Stimulated activated CD4-positive, alpha-beta T cell treated with anti-CD3 and anti-CD28 coated beads, Interleukin-4, amount 100 ng/mL, for 4 hours (primary cell): ENCODE results near the gene BOK.
"Not testable (repeated sequence)": the region's sequence is repeated elsewhere in the genome, so short reads cannot be mapped to it uniquely, and the experiment has no call there.

ENCODE experiments used
- DNase-seq, 2 experiments: peaks; one replicate each; pipeline ENCODE4 v3.0.0-alpha.2; 2020

Gene BOK, protein sequence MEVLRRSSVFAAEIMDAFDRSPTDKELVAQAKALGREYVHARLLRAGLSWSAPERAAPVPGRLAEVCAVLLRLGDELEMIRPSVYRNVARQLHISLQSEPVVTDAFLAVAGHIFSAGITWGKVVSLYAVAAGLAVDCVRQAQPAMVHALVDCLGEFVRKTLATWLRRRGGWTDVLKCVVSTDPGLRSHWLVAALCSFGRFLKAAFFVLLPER

DNA sequence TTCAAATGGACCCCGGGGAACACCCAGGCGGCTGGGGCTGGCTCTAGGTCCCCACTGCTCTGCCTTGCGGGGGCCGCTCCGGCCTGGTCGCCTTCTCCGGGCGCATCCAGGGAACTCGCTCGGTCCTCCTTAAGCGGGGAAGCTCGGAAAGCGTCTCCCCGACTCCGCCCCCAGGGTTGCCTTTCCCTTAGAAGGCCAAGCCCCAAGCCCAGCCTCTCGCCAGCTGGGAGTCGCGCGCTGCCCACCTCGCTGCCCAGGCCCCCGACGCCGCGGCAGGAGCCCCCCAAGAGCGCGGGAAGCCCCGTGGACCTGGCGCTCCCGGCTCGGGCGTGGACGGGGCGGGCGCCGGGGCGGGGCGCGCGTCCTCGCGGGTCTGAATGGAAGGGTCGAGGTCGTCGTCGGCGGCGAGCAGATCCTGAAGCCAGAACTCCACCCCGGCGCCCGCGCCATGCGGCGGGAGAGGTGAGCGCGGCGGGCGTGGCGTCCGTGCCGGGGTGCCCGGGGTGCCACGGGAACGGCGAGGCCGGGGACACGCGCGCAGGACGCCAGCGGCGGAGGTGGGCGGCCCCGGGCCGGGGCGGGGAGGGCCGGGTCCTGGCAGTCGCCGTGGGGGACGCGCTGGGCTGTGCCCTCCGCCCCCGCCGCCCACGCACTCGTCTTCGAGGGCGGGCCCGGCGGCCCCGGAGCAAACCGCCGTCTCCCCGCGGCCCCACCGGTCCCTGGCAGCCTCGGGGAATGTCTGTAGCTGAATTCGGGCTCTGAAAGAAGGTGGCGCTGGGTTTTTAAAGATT, at the start of gene BOK:
TSS of gene BOK (plus strand) at position 214 of the 791 bp plus-strand sequence. CDS start 739 bp downstream, outside the sequence.
- DNase-seq: peak; percentile 12 to 13

DNA sequence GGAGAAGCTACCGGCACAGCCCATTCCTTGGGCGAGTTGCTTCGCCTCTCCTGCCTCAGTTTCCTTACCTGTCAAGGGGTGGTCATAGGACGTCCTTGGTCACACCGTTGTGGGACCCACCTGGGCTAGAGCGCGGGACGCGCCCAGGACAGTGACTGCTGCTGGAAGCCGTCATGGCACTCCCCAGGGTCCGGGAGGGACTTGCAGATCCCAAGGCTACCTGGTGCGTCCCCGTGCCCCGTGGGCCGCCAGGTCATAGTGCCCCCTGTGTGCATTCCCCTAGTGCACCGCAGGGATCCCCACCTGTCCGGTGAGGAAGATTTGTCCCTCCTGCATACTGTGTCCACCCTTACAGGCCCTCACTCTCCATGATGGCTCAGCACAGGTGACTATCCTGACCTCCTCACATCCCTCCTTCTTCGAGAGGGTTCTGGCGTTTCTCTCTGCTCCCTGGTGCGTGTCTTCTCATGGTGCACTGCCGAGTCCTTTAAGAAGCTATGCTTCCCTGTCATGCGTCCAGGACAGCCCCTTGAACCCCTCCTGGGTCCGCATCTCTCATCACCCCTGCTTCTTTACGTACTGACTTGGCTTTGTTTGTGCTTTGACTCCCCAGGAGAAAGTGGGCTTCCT, 49.3 kb upstream of the BOK start:
- peak in 1 of 2 experiments; percentile 7 for DNase-seq

DNA sequence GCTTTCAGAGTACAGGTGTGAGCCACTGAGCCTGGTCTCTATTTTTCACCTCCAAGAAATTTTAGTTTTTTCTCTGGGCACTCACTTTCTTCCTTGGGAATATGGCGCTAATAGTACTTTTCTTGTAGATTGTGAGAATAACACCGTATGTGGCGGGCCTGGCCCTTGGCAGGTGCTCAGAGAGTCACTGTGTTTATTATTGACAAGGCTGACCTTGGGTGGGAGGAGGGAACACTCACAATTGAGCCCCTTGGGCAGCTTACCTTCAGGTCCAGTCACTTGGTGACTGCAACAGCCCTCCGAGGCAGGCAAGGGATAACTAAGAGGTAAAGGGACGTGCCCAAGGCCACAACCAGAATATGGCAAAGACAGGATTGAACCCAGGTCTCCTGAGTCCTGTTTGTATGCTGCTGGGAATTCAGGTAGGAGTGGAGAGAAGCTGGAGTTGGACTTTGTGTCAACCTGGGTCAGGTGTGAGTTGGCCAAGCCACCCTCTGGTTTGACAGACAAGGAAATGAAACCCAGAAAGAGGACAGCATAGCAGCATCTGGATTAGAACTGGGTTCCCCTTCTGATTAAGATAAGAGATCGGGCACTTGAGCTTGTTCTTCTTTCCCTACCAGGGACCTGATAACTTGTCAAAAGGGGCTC, 47.3 kb upstream of the BOK start:
- no peak for DNase-seq

DNA sequence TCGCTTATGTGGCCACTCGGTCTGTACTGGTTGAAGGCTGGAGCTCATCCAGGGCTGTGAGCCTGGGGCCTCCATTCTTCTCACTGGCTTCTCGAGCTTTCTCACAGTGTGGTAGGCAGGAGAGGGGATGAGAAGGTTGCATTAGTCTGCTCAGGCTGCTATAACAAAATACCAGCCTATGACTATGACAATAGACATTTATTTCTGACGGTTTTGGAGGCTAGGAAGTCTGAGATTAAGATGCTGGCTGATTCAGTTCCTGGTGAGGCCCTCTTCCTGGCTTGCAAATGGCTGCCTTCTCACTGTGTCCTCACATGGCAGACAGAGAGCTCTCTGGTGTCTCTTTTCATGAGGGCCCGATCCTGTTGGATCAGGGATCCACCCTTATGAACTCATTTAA, 44.0 kb upstream of the BOK start:
- no peak for DNase-seq

DNA sequence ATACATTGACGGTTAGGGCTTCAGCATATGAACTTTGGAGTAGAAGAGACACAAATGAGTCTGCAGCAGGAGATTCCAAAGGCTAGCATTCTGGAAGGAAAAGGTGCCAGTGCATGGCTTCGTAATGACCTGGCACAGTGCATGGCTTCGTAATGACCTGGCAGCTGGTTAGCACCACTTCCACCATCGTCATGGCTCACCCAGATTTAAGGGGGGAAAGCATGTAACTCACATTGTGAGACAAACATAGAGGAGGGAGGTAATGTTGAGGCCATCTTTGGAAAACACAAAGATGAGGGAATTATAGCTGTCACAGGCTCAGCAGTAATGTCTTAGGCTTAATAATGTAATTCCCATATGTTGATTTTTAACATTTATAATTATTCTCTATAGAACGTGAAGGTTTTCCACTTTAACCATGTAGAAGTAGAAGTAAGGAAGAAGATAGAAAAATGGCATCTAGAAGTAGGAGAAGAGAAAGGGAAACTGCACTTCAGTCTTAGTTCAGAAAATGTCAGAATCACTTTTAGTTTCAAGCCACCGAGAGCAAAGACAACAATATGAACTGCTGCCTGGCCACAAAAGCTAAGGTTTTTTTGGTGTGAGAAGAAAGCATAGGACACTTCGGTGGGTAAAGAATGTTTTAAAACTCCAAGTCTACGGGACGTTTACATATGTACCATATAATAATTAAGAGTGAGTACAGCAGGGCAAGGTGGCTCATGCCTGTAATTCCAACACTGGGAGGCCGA, 43.4 kb upstream of the BOK start:
- DNase-seq: no peak

DNA sequence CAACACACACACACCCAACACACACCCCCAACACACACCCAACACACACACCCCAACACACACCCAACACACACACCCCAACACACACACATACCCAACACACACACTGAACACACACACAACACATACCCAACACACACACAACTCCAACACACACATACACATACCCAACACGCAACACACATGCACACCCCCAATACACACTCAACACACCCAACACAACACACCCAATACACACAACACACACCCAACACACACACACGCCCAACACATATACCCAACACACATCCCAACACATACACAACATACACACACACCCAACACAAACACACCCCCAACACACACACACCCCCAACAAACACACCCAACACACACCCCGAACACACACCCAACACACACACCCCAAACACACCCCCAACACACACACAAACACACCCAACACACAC, 42.0 kb upstream of the BOK start:
- no peak for DNase-seq

DNA sequence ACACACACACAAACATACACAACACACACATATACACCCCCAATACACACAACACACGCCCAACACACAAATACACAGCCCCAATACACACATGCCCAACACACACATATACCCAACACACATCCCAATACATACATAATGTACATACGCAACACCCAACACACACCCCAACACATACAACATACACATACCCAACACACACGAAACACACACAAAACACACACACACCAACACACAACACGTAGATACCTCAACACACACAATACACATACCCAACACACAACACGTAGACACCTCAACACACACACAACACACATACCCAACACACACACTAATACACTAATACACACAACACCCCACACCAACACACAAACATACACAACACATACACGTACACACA, 41.2 kb upstream of the BOK start:
- DNase-seq: no peak

DNA sequence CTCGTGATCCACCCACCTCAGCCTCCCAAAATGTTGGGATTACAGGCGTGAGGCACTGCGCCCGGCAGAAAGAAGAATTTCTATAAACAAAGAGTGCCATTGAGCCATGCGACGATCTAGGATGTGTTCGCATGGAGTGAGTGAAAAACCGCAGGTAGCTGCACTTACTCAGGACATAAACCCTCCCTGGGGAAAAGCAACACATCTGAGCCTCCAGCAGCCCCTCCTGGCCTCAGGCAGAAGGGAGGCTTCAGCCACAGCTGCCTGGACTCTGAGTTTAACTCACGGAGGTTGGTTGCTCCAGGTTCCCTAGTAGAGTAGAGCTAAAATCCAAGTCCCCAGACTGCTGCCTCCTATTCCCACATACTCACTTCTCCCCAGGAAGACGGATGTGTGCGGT, 38.9 kb upstream of the BOK start:
- no peak for DNase-seq

DNA sequence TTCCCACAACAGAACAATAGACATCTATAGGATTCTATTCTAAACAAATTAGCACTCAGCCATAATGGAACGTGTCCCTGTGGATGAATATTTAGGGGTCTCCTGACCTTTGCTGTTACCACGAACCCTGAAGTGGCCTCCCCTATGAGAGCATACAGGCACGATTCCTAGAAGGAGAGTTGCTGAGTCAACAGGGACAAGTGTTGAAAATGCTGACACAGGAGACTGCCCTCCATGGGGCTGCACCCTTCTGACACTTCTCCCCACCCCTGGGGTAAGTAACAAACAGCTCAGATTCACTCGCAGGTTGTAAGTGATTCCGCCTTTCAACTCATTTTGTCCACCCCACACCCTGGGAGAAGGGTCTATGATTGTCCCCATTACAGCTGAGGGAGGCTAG, 36.1 kb upstream of the BOK start:
- DNase-seq: no peak

DNA sequence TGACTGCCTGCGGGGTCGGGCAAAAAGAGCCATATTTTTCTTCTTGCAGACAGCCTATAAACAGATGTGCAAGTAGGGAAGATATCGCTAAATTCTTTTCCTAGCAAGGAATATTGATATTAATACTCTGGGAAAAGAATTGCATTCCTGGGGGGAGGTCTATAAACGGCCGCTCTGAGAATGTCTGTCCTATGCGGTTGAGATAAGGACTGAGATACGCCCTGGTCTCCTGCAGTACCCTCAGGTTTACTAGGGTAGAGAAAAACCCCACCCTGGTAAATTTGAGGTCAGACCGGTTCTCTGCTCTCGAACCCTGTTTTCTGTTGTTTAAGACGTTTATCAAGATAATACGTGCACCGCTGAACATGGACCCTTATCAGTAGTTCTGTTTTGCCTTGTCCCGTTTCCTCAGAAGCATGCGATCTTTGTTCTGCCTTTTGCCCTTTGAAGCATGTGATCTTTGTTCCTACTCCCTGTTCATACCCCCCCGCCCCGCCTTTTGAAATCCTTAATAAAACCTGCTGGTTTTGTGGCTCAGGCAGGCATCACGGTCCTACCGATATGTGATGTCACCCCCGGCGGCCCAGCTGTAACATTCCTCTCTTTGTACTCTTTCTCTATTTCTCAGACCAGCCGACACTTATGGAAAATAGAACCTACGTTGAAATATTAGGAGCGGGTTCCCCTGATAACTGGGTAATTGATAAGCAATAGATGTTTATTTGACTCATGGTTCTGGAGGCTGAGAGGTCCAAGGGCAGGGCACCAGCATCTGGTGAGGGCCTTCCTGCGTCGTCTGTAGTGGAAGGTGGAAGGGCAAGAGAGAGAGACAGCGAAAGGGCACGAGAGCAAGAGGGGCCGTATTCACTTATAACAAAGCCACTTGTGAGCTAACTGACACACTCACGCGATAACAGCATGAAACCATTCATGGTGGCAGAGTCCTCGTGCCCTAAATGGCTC, 32.4 kb upstream of the BOK start:
- not testable (repeated sequence) for DNase-seq

DNA sequence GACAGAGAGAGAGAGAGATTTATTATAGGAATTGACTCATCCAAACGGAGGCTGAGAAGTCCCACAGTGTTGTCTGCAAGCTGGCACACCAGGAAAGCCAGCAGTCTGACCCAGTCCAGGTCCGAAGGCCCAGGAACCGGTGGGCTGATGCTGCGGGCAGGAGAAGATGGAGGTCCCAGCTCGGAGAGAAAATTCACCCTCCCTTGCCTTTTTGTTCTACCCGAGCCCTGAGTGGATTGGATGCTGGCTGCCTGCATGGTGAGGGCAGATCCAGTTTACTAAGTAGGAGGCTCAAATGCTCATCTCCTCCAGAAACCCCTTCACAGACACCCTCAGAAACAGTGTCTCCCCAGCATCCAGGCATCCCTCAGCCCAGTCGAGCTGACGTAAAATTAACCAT, 28.0 kb upstream of the BOK start:
- no peak for DNase-seq

DNA sequence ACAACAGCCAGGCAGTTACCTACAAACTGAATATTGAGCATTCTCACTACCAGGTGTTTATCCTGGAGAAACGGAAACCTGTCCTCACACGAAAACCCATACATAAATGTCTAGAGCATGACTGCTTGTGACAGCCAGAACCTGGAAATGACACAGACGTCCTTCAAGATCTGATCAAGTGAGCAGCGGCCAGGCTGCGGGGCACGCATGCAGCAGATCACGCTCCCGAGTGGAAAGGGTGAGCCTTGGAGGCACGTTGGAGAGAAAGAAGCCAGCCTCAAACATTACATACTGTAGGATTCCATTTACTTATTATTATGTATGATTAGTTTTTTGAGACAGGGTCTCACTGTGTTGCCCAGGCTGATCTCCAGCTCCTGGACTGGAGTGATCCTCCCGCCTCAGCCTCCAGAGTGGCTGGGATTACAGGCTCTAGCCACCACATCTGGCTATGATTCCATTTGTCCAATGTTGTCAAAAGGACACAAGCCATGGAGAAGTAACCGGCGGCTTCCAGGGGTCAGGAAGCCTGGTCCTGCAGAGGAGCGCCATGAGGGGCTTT, 27.3 kb upstream of the BOK start:
- DNase-seq: no peak

DNA sequence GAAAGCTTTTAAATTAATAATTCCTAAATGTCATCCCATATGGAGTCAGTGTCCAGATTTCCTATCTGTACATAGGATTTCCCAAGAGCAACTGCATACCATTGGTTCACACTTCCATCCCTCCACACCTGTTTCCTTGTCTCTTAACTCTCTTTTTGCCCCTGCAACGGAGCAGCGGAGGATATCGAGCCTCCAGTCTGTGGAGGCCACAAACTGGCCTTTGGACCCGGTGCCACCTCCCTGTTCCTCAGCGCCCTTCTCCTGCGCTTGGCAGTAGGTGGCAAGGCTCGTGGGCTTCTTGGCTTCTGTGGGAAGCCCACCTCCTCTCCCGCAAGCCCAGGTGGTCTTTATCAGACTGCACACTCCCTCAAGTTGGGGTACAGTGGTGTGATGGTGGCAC, 26.4 kb upstream of the BOK start:
- no peak for DNase-seq

DNA sequence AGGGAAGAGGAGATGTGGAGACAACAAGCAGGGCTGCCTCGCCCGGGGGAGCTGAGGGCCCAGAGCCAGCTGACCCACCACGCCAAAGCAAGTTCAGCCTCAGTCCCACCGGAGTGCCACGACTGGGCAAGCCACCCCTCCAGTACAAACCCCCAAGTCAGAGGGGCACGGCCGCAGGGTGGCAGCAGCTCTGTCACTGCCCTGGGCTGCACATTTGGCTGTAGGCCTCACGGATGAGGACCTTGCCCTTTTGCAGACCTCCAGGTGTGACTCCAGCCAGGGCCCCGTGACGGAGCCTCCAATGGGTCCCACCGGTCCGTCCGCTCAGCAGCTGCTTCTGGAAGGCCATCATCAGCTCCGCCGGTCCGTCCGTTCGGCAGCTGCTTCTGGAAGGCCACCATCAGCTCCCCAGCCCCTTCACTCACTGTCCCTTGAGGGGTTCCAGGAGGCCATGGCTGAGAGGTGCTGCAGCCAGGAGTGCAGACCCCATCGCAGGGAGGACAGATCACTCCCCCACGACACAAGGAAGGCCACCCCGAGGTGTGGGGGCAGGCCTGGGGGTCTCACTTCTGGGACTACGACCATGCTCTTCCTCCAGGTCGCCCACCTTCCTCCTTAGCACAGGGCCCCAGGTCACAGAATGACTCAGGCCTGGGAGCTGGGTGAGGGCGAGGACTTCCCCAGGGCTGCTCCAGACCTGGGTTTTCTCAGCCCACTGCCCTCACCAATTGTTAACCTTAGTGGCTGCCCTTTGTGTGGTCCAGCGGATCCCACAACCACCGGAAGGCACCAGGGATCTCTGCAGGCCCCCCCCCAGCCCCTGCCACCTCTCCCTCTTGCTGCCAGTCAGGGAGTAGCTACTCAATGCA, 25.6 kb upstream of the BOK start:
- DNase-seq: no peak

DNA sequence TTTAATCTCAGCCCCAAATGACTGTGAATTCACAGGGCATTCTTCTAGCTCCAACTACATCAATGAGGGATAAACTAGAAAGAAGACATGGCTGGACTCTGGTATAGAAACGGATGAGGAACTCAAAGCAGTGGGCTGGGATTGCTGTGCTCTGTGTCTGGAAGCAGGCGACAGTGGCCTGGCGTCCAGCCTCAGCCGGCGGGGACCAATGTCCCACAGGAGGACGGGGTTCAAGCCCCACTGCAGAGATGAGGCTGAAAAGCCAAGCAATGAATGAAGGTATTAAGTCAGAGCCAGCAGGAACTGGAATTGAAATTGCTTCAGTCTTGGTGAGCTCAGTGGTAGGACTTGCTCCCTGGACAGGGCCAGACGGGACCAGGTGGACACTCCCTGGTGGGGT, 24.3 kb upstream of the BOK start:
- DNase-seq: no peak

DNA sequence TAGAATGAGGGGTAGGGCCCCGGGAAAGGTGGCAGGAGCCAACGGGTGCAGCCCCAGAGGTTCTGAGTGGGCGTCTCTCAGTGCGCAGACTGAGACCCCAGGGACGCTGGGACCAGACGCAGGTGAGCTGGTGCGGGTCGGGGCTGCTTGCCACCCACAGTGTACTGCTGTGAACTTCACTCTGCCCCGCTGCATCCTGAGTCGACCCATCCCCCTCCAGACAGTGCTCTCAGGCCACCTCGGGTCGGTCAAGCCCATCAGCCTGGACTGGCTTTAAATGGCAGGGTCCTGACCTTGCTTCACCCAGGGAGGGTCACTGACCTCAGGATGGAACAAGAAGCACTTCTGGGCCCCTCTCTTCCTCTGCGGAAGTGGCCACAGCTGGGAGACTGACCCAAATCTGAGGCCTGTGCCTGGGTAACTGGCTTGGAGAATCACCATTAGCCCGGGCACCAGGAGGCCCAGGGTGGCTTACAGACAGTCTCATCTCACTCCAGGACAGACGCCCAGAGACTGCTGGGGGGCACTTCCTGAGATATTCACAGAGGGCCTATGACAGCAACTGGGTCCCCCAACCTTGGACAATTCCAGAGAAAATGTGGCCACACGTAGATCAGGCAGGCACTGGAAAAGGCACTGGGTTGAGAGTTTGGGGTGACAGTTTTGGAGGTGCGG, 23.7 kb upstream of the BOK start:
- DNase-seq: no peak

DNA sequence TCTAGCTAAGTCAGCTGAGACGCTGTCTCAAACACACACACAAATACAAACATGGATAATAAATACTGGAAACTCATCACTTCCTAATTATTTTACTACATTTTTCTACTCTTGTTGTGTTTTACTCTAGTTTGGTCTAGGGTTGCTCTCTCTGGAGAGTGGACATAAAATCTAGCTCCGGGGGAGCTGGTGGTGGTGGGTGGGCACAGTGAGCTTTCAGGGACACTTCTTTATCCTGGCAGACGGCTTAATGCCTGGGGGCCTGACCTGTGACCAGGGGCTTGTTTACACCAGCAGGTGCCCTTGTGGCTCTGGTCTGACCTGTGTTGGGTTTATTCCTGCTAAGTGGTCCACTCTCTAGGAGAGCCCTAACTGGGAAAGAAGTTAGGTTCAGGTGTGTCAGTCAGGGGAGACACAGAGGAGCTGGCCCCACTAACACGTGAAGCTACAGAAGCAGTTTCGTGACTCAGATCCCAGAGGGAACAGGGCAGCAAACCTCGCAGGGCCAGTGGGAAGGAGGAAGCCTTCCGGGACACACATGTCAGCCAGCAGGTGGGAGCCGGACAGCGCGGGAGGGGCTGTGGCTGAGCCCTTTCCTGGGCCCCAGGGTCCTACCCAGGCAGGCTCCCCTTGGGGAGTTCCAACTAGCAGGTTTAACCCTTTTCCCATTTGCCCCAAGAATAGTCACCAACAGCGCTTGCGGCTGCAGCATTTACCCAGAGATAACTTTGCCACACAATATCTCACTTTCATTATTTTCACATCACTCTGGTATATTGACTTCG, 22.5 kb upstream of the BOK start:
- no peak for DNase-seq

DNA sequence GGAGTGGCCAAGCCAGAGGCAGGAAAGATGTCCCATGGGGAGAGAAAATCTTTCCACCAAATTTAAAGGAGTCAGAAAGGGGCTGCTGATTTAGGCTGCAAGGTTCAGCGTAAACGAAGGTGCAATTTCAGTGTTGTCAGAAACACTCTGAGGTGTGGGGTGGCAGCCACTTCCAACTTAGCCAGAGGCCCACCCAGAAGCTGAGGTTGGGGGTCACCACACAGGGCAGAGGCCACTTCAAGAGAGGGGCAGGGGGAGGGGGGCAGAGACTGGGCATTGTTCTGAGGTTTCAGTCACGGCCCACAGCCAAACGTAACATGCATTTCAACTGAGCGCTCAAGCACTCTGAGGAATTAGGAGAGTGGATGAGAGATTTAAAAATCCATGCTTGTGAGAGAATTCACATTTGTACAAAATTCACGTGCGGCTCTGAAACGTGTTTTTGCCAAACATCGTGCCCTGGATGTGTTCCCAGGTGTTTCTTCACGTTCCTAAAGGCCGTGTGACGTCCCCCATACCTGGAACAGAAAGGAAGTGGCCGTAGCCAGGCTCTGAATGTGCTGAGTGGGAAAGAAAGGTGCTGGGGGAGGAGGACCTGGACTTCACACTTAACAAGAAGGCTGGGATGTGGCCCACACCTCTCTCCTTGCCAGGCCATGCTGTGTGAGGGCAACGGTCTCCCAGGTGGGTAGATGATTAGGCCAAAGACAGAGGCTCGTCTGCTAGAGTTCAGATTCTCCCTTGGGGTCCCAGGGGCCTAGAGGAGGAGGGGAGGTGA, 19.5 kb upstream of the BOK start:
- DNase-seq: no peak
